CD4-positive, alpha-beta T cell treated with Interleukin-15 for 4 hours (primary cell): ENCODE results near the gene GCN1.
"Not testable (repeated sequence)": the region's sequence is repeated elsewhere in the genome, so short reads cannot be mapped to it uniquely, and the experiment has no call there.

Source experiments
- DNase-seq: peaks from one replicate; pipeline ENCODE4 v3.0.0-alpha.2; 2020; ENCODE audit warnings: low spot score

Gene GCN1

GRCh38 chr12:120194534-120195395, at the start of gene GCN1:
Gene GCN1, minus strand, starts transcription at chr12:120194715. Its CDS starts 18 bp downstream, at chr12:120194697.
- DNase-seq, result peak; percentile 90

GRCh38 chr12:120242971-120243699, 48.6 kb upstream of the GCN1 start:
- DNase-seq, result no peak

- no peak for DNase-seq
Observed at GRCh38 chr12:120242275-120242799, 47.8 kb upstream of the GCN1 start.

- DNase-seq, result no peak
Observed at GRCh38 chr12:120241561-120242274, 47.2 kb upstream of the GCN1 start.

- no peak for DNase-seq
Observed at GRCh38 chr12:120240495-120240833, 45.9 kb upstream of the GCN1 start.

- no peak for DNase-seq
Observed at GRCh38 chr12:120239776-120240494, 45.4 kb upstream of the GCN1 start.

- DNase-seq, result no peak
Observed at GRCh38 chr12:120238839-120239445, 44.4 kb upstream of the GCN1 start.

- no peak for DNase-seq
Observed at GRCh38 chr12:120238217-120238616, 43.7 kb upstream of the GCN1 start.

- DNase-seq, result no peak
Observed at GRCh38 chr12:120237360-120238171, 43.1 kb upstream of the GCN1 start.

- not testable (repeated sequence) for DNase-seq
Observed at GRCh38 chr12:120236809-120237208, 42.3 kb upstream of the GCN1 start.

- DNase-seq, result no peak
Observed at GRCh38 chr12:120235369-120236323, 41.1 kb upstream of the GCN1 start.

- DNase-seq, result no peak
Observed at GRCh38 chr12:120234643-120235368, 40.3 kb upstream of the GCN1 start.

- peak; percentile 84 for DNase-seq
Observed at GRCh38 chr12:120231316-120232011, 36.9 kb upstream of the GCN1 start.

GRCh38 chr12:120230974-120231315, 36.4 kb upstream of the GCN1 start:
- DNase-seq, result no peak

- DNase-seq, result no peak
Observed at GRCh38 chr12:120230326-120230973, 35.9 kb upstream of the GCN1 start.

- DNase-seq, result no peak
Observed at GRCh38 chr12:120229487-120230325, 35.2 kb upstream of the GCN1 start.

- no peak for DNase-seq
Observed at GRCh38 chr12:120229071-120229486, 34.6 kb upstream of the GCN1 start.
